Naive thymus-derived CD4-positive, alpha-beta T cell (primary cell): ENCODE results near the gene RCAN1. TPM values are rescaled to one million over a fixed set of nuclear protein-coding genes. Genes with fewer than 3 reads are reported as not detected.
"Not testable (repeated sequence)": the region's sequence is repeated elsewhere in the genome, so short reads cannot be mapped to it uniquely, and the experiment has no call there.

Source experiments
- ATAC-seq: fragments of 150-1000 bp; cut with Tn5 transposase; 2 replicates; pipeline ENCODE4 v1.10.0; 2021; ENCODE audit warnings: mild to moderate bottlenecking, moderate library complexity
- CTCF ChIA-PET: fragments of 350-600 bp; sonication (Branson Sonifier 250); formaldehyde crosslinking; loops from one replicate; lab custom pipeline; 2021; ENCODE audit warnings: antibody characterized with exemption; lab: Charles Lee
- POLR2A ChIA-PET: fragments of 350-600 bp; sonication (Branson Sonifier 250); formaldehyde crosslinking; loops from one replicate; lab custom pipeline; 2021; ENCODE audit warnings: antibody characterized with exemption, inconsistent platforms; lab: Charles Lee
- DNase-seq, 9 donors: peaks; one replicate each; pipeline versions ENCODE4 v3.0.0 to v3.0.0-alpha.2; 2020 to 2022; ENCODE audit warnings: mixed read lengths in 1 of 9
- H3K27ac ChIP-seq: one replicate; pipeline ENCODE4 v1.7.0; 2013; ENCODE audit warnings: mild to moderate bottlenecking, low read depth, low read length, moderate library complexity
- H3K27me3 ChIP-seq, 2 donors: one replicate each; pipeline ENCODE4 v1.7.0; 2013; ENCODE audit warnings: low read length in 2 of 2, mild to moderate bottlenecking in 2 of 2, moderate library complexity in 2 of 2; ENCODE audit not compliant: control insufficient read depth in 2 of 2, insufficient read depth in 2 of 2
- H3K36me3 ChIP-seq, 3 experiments: 1 replicate in 2 of 3; 2 replicates in 1 of 3; pipeline ENCODE4 v1.7.0; 2013; ENCODE audit warnings: low read length in 3 of 3, mild to moderate bottlenecking in 3 of 3, moderate library complexity in 1 of 3; ENCODE audit not compliant: insufficient read depth in 3 of 3, control insufficient read depth in 2 of 3
- H3K4me1 ChIP-seq, 2 donors: one replicate each; pipeline ENCODE4 v1.7.0; 2013; ENCODE audit warnings: low read length in 2 of 2, mild to moderate bottlenecking in 2 of 2, moderate library complexity in 1 of 2; ENCODE audit not compliant: control insufficient read depth in 2 of 2, insufficient read depth in 2 of 2
- H3K4me3 ChIP-seq: 2 replicates; pipeline ENCODE4 v1.7.0; 2013; ENCODE audit warnings: mild to moderate bottlenecking, low read length
- H3K9me3 ChIP-seq, 3 experiments: 1 replicate in 2 of 3; 2 replicates in 1 of 3; pipeline ENCODE4 v1.7.0; 2013; ENCODE audit warnings: low read length in 3 of 3; ENCODE audit not compliant: control insufficient read depth in 2 of 3
- H3K27ac Mint-ChIP-seq, 9 donors: one replicate each; pipeline ENCODE4 v1.8.0; 2020 to 2022; ENCODE audit warnings: mixed read lengths in 9 of 9, mild to moderate bottlenecking in 8 of 9, moderate library complexity in 5 of 9, inconsistent platforms in 2 of 9
- H3K27me3 Mint-ChIP-seq, 5 donors: one replicate each; pipeline ENCODE4 v1.8.0; 2021 to 2022; ENCODE audit warnings: mixed read lengths in 5 of 5, mild to moderate bottlenecking in 1 of 5
- H3K36me3 Mint-ChIP-seq, 5 donors: one replicate each; pipeline ENCODE4 v1.8.0; 2020 to 2022; ENCODE audit warnings: mixed read lengths in 5 of 5, mild to moderate bottlenecking in 3 of 5, inconsistent platforms in 1 of 5
- H3K4me1 Mint-ChIP-seq, 7 donors: one replicate each; pipeline ENCODE4 v1.8.0; 2020 to 2022; ENCODE audit warnings: mixed read lengths in 7 of 7, mild to moderate bottlenecking in 3 of 7, inconsistent platforms in 1 of 7
- H3K4me3 Mint-ChIP-seq, 10 donors: one replicate each; pipeline ENCODE4 v1.8.0; 2020 to 2022; ENCODE audit warnings: mild to moderate bottlenecking in 10 of 10, mixed read lengths in 10 of 10, moderate library complexity in 6 of 10, inconsistent platforms in 2 of 10
- H3K9me3 Mint-ChIP-seq, 11 donors: one replicate each; pipeline ENCODE4 v1.8.0; 2020 to 2022; ENCODE audit warnings: mixed read lengths in 11 of 11, mild to moderate bottlenecking in 4 of 11, inconsistent platforms in 1 of 11, moderate library complexity in 1 of 11
- intact Hi-C, 2 donors: fragments of 100-400 bp; cut with micrococcal nuclease; formaldehyde crosslinking; loops; one replicate each; pipeline ENCODE4 v1.15.1; 2023
- polyA plus RNA-seq, 2 donors: library from polyadenylated mRNA; unstranded; fragments of 300-500 nt; fragmentation: Illumina TruSeq; gene quantifications; one replicate each; pipeline ENCODE4 v1.2.3, GENCODE V29; 2021
- total RNA-seq, 6 experiments: library from RNA in 5 of 6; stranded (reverse) in 5 of 6; gene quantifications; 1 replicate in 5 of 6; 2 replicates in 1 of 6; pipeline ENCODE4 v1.2.3 and lab custom pipeline; 2021 to 2026

RCAN1 gene
- total and polyA plus RNA-seq, 7 experiments from 2014 or later: 3.0 to 15.3 (median 5.0) TPM

DNA sequence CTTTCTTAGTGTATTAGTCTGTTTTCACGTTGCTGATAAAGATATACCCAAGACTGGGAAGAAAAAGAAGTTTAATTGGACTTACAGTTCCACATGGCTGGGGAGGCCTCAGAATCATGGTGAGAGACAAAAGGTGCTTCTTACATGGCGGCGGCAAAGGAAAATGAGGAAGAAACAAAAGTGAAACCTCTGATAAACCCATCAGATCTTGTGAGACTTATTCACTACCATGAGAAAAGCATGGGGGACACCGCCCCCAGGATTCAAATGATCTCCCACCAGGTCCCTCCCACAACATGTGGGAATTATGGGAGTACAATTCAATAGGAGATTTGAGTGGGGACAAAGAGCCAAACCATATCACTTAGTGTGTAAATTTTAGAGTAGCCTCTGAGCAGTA lies 46.1 kb downstream of the RCAN1 start:
- CTCF ChIA-PET, ATAC-seq, POLR2A ChIA-PET, H3K9me3 ChIP-seq, H3K27me3 ChIP-seq, H3K27ac ChIP-seq, DNase-seq, H3K4me1 ChIP-seq, H3K27ac Mint-ChIP-seq, H3K4me1 Mint-ChIP-seq, H3K27me3 Mint-ChIP-seq, intact Hi-C loops, H3K4me3 ChIP-seq, H3K36me3 ChIP-seq, H3K4me3 Mint-ChIP-seq: not testable (repeated sequence)
- Mint-ChIP-seq H3K36me3 (peaks cover 5 to 31% (median 12%) of the 10 kb centered on the region in 5 donors), H3K9me3 (peaks cover 0 to 10% (median 5%) of the 10 kb centered on the region in 11 donors)

DNA sequence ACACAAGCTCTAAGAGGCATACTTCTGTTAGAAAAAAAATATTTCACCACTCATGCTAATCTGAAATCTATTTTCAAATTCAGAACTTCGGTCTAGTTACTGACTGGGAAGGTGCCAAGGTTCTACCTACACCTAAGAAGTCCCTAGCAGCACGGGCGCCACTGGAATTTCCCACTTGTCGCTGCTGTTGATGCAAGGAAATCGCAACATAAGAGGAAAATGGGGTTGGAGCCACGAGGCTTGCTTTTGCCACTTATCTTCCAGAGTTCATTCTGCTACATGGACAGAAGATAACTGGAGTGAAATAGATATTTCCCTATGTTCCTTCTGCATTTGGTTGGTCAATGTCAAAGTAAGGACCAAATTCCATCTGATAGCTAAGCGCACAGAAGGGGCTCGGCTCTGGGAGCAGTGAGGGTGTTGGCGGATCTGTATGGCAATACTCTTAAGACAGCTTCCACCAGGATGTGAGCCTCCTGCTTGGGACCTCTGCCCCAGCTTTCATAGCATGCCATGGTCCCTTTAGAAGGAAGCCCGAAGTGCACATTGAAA lies 47.2 kb downstream of the RCAN1 start:
- Mint-ChIP-seq H3K4me3 (no peak overlapping the region), H3K27ac (no peak overlapping the region), H3K27me3 (no peaks in the 10 kb centered on the region), H3K4me1 (peaks cover 0 to 6% (median 0%) of the 10 kb centered on the region in 7 donors), H3K36me3 (peaks cover 3 to 23% (median 5%) of the 10 kb centered on the region in 5 donors), H3K9me3 (peaks cover 0 to 6% (median 3%) of the 10 kb centered on the region in 11 donors)
- H3K9me3 ChIP-seq: no peaks in the 10 kb centered on the region
- no peaks in the 10 kb centered on the region for H3K4me1 ChIP-seq
- no peak overlapping the region for H3K4me3 ChIP-seq
- H3K27me3 ChIP-seq: no peaks in the 10 kb centered on the region
- ATAC-seq (no peak), DNase-seq (no peak)
- CTCF ChIA-PET: interaction anchor here (1.2 kb wide), 1 partner anchor 9 kb away, joined by 5 read pairs; no protein-coding TSS in a partner anchor
- H3K27ac ChIP-seq: no peak overlapping the region
- no peaks in the 10 kb centered on the region for H3K36me3 ChIP-seq
- POLR2A ChIA-PET: no interaction called here
- intact Hi-C loops: no loop called here

DNA sequence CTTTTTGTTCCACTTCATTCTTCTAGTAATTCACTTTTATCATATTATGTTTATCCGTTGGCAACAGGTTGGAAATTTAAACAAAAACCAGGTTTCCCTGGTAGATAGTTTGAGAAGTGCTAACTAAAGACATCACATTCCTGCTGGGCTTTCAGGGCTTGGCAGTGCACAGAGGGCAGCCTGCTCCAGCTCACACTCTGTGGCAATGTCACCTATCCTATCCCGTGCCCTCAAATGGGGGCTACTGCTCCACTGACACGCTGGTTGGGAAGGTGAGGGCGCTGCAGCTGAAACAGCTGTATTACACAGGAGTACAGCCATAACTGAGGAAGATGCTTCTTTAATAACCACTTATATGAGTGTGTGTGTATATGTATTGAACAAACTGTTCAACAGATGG lies 49.7 kb downstream of the RCAN1 start:
- Mint-ChIP-seq H3K27ac (no peak overlapping the region), H3K4me1 (peaks cover 0 to 6% (median 0%) of the 10 kb centered on the region in 7 donors), H3K27me3 (no peaks in the 10 kb centered on the region), H3K36me3 (peaks cover 0 to 20% (median 3%) of the 10 kb centered on the region in 5 donors), H3K4me3 (no peak overlapping the region), H3K9me3 (peaks cover 0 to 3% (median 0%) of the 10 kb centered on the region in 11 donors)
- Histone ChIP-seq H3K4me1 (no peaks in the 10 kb centered on the region), H3K27me3 (no peaks in the 10 kb centered on the region), H3K27ac (no peak overlapping the region), H3K4me3 (no peak overlapping the region), H3K36me3 (no peaks in the 10 kb centered on the region), H3K9me3 (no peaks in the 10 kb centered on the region)
- intact Hi-C loops: no loop called here
- ChIA-PET CTCF (no interaction called here), POLR2A (no interaction called here)
- DNase-seq (no peak), ATAC-seq (no peak)

DNA sequence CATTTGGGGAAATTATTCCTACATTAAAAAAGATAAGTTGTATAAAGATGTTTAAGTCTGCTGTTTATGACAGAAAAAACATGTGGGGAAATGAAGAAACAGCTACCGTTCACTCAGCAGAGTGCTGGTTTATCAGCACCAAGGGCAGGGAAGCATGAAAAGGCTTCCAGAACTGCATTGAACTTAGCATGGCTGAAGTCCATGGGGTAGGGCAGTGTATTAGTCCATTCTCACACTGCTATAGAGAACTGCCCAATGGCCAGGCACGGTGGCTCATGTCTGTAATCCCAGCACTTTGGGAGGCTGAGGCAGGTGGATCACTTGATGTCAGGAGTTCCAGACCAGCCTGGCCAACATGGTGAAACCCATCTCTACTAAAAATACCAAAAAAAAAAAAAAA lies 51.5 kb downstream of the RCAN1 start:
- POLR2A ChIA-PET, CTCF ChIA-PET, H3K4me3 ChIP-seq, ATAC-seq, intact Hi-C loops, H3K27ac Mint-ChIP-seq, H3K4me1 ChIP-seq, H3K27ac ChIP-seq, H3K27me3 ChIP-seq, H3K4me3 Mint-ChIP-seq, H3K9me3 ChIP-seq, H3K36me3 ChIP-seq, H3K4me1 Mint-ChIP-seq, H3K27me3 Mint-ChIP-seq, DNase-seq, H3K9me3 Mint-ChIP-seq: not testable (repeated sequence)
- H3K36me3 Mint-ChIP-seq: peaks cover 0 to 20% (median 0%) of the 10 kb centered on the region in 5 donors

DNA sequence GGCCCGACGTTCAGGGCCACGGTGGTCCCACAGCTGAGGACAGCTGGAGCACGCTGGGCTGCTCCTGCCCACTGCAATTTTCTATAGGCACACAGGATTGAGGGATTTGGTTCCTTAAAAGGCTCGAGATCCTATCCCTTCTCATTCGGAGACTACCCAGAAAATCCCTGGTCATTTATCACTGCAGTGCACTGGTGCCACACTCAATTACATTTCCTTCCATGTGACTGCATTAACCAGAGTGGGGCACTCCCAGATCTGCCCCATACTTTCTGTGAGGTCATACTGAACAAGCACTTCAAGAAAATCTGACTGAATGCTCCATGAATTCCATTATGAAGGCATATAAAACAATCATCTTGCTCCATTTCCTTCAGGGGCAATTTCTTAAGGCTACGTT lies 53.1 kb downstream of the RCAN1 start:
- H3K9me3 ChIP-seq: no peaks in the 10 kb centered on the region
- no peak overlapping the region for H3K4me3 ChIP-seq
- ChIA-PET POLR2A (no interaction called here), CTCF (no interaction called here)
- intact Hi-C loops: no loop called here
- no peak overlapping the region for H3K27ac ChIP-seq
- no peak for DNase-seq
- H3K27me3 Mint-ChIP-seq: no peaks in the 10 kb centered on the region
- no peaks in the 10 kb centered on the region for H3K27me3 ChIP-seq
- H3K4me3 Mint-ChIP-seq: no peak overlapping the region
- ATAC-seq: no peak
- peaks cover 0 to 1% (median 0%) of the 10 kb centered on the region in 11 donors for H3K9me3 Mint-ChIP-seq
- peaks cover 0 to 6% (median 0%) of the 10 kb centered on the region in 7 donors for H3K4me1 Mint-ChIP-seq
- H3K36me3 Mint-ChIP-seq: peaks cover 0 to 17% (median 0%) of the 10 kb centered on the region in 5 donors
- H3K36me3 ChIP-seq: no peaks in the 10 kb centered on the region
- H3K27ac Mint-ChIP-seq: no peak overlapping the region
- H3K4me1 ChIP-seq: no peaks in the 10 kb centered on the region

DNA sequence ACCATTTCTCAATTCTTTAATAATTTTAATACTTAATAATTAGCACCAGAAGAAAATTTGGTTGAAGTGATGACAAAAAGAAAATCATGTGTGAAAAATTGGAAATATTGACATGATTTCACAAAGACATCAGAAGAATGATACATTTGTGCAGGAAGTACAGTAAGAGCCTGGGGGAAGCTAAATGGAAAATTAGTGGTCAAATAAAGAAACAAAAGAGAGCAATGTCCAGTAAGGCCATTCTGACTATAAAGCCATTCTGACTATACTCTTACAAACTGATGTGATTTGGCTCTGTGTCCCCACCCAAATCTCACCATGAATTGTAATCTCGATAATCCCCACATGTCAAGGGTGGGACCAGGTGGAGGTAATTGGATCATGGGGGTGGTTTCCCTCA lies 54.3 kb downstream of the RCAN1 start:
- no peaks in the 10 kb centered on the region for H3K27me3 ChIP-seq
- H3K27ac ChIP-seq: no peak overlapping the region
- H3K4me1 Mint-ChIP-seq: peaks cover 0 to 6% (median 0%) of the 10 kb centered on the region in 7 donors
- no peaks in the 10 kb centered on the region for H3K36me3 ChIP-seq
- ATAC-seq (no peak), DNase-seq (no peak)
- H3K9me3 ChIP-seq: no peaks in the 10 kb centered on the region
- intact Hi-C loops: no loop called here
- no peak overlapping the region for H3K27ac Mint-ChIP-seq
- H3K4me1 ChIP-seq: no peaks in the 10 kb centered on the region
- CTCF ChIA-PET: no interaction called here
- no peak overlapping the region for H3K4me3 ChIP-seq
- no peak overlapping the region for H3K4me3 Mint-ChIP-seq
- H3K27me3 Mint-ChIP-seq: no peaks in the 10 kb centered on the region
- POLR2A ChIA-PET: no interaction called here
- peaks cover 0 to 13% (median 0%) of the 10 kb centered on the region in 5 donors for H3K36me3 Mint-ChIP-seq
- H3K9me3 Mint-ChIP-seq: peaks cover 0 to 2% (median 0%) of the 10 kb centered on the region in 11 donors

DNA sequence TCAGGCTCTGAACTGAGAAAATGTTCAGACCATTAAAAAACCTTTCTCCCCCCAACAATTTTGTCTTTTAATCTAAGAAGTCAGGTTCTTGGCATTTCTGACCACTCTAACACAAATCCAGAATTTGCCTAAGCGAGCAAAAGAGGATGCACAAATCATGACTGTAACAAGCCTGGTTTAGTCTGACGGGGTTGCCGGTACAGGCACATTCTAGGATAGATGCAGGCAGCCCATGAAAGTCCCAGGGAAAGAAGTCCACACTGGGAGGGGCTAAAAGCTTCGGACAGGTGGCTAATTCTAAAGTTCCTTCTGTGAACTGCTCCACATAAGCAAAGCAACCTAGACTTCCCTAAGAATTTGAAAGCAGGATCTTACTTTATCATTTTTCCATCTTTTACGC lies 54.9 kb downstream of the RCAN1 start:
- Histone ChIP-seq H3K27ac (no peak overlapping the region), H3K27me3 (no peaks in the 10 kb centered on the region), H3K9me3 (no peaks in the 10 kb centered on the region), H3K4me3 (no peak overlapping the region), H3K36me3 (no peaks in the 10 kb centered on the region), H3K4me1 (no peaks in the 10 kb centered on the region)
- no peak for DNase-seq
- H3K4me3 Mint-ChIP-seq: no peak overlapping the region
- no peak overlapping the region for H3K27ac Mint-ChIP-seq
- no peak for ATAC-seq
- H3K36me3 Mint-ChIP-seq: peaks cover 0 to 15% (median 3%) of the 10 kb centered on the region in 5 donors
- peaks cover 0 to 5% (median under 1%) of the 10 kb centered on the region in 11 donors for H3K9me3 Mint-ChIP-seq
- ChIA-PET CTCF (no interaction called here), POLR2A (no interaction called here)
- H3K27me3 Mint-ChIP-seq: no peaks in the 10 kb centered on the region
- H3K4me1 Mint-ChIP-seq: peaks cover 0 to 6% (median 0%) of the 10 kb centered on the region in 7 donors
- intact Hi-C loops: no loop called here
